Stimulated activated CD4-positive, alpha-beta T cell treated with anti-CD3 and anti-CD28 coated beads, Interleukin-12 subunit alpha, Interleukin-12 subunit beta, amount 100 ng/mL, for 48 hours (primary cell): ENCODE results near the gene ATP2B2.

Experiments
- DNase-seq, 3 donors: peaks; one replicate each; pipeline ENCODE4 v3.0.0-alpha.2; 2020; ENCODE audit warnings: low read depth in 2 of 3, low spot score in 1 of 3

Gene ATP2B2

DNA sequence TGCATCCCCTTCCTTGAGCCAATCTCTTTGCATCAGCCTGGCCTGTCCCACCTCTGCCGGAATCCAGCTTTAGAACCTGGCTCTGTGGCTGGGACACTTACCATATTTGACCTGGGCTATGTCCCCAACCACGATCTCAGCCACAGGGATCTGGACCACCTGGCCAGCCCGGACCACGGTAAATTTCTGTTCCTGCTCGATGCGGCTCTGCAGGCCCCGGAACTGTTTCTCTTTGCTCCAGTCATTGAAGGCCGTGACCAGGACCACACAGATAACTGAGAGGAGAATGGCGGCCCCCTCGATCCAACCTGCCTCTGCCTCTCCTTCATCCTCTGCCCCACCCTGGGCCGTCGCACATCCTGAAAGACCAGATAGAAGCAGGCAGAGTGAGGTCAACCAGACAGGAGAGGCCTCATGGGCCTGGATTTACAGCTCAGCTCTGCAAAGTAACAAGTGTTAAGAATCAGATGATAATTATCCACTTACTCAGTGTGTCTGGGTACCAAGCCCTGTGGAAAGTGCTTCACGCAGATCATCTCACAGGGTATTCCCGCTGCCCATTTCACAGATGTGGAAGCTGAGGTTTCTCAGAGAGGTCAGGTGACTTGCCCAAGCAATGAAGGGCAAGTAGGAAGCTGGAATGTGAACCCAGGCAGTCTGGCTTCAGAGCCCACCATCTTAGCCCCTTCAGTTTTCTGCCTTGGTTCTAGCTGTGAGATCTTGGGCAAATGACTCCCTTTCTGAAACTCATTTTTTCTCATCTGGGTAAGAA lies 103.2 kb downstream of the ATP2B2 start:
- no peak for DNase-seq

DNA sequence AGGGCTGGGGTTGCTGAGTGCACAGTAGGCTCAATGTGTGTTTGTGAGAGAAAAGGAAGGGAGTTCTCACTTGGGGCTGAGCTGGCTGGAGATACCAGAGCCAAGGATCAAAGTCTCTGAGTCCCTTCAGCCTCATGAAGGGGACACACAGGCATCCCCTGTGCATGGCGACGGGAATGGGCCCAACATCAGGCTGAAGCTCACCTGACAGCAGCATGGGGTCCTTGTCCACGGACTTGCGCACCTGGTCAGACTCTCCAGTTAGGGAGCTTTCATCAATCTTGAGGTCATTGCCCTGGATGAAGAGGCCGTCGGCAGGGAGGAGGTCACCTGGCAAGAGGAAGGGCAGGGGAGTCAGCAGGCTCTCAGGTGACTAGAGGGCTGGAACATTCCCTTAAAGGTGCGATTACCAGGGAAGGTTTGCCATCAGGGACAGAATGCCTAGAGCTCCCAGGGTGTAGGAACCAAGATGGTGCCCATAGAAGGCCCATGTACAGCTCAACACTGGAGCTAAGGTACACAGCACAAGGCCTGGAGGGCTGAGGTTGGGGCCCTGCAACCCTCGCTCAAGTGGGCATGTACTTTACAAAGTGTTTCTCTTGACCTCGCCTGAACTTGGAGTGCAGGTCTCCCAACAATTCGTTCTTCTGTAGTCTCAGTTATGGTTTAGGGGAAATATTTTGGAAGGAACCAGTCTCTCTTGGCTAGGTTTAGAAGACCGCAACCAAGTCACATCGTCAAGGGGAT lies 104.5 kb downstream of the ATP2B2 start:
- no peak for DNase-seq

DNA sequence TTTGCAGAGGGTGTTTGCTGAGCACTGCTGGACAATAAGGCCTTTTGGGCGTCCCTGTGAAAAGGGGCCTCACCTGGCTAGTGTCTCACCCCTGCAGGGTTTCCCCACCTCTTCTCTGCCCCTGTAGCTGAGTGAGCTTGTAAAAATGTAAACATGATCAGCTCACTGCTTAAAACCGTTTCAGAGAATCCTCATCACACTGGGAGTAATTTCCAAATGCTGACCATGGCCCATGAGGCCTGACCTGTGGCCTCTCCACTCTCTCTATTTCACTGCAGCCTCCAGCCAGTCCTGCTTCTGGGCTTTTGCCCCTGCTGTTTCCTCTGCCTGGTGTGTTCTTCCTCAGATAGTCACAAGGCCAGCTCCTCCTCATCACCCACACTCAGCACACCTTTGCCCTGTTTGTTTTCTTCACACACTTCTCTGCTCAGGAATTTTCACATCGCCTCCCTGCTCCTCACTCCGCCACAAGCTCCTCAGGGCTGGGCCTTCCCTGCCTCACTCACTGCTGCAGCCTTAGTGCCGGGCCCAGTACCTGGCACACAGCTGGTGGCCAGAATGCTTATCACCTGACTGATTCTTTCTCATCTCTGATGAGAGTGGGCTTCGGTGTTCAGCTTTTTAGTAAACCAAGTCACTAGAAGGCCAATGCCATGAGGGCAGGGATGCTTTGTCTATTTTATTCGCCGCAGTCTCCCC lies 105.2 kb downstream of the ATP2B2 start:
- DNase-seq = no peak

DNA sequence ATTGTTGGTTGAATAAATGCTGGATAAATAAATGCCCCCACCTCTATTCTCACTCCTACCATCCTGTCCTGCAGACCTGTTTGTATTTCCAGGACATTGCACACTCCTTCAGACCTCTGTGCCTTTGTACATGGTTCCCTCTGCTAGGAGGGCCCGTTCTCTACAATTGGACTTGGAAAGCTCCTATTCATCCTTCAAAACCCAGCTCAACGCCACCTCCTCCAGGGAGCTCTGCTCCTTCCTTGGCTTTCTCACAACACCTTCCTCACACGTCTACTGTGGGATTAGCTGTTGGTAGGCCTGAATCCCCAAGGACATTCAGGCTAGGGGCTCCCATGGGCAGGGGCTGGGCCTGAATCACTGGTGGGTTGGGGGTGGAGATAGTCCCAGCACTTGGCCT lies 105.8 kb downstream of the ATP2B2 start:
- no peak for DNase-seq

DNA sequence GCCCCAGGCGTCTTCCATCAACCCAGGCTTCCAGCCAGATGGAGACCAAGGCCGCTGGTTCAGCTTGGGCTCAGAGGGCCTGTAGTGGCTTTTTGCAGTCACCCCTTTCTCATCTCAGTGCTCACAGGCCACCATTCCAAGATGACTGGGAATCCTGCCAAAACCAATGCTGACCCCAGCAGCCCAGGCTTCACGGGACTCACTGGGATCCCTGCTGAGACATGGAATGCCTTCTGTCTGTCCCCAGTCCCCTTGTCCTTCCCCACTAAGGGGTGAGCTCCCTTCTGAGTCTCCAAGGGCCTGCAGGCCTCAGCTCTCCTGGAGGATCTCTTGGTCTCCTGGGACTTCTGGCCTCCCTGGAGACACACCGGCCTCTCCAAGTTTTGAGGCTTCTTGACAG lies 107.0 kb downstream of the ATP2B2 start:
- DNase-seq = no peak

DNA sequence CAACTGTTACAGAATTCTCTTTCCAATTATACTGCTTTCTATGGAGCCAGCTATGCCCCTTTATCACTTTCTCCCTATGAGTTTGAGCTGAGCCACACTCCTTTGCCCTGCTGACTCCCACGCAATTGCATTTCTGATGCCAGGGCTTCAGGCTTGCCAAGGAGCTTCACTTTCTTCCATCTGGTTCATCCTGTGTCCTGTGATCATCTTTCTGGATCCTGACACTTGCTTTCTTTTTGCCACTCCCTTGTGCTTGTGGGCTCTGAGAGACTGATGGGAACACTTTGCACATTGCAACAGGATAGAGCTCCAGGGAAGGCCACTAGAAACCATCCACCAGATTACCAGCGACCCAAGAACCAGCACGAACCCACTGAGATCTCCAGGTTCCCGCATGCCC lies 107.5 kb downstream of the ATP2B2 start:
- no peak for DNase-seq

DNA sequence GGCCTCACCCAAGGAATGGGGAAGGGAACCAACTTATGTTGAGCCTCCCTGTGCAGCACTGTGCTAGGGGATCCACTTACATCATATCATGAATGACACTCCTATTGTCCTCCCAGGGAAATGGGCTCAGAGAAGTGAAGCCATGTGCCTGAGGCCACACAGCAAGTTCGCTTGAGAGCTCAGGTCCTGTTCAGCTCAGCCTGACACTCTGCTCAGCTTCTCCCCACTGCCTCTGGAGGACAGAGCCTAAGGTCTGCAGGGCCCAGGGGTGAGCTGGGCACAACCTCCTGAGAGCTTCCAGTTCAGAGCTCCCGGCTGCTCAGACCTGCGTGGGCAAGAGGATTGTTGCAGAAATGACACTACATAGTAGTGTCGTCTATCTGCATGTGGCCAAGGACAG lies 108.5 kb downstream of the ATP2B2 start:
- DNase-seq = no peak

DNA sequence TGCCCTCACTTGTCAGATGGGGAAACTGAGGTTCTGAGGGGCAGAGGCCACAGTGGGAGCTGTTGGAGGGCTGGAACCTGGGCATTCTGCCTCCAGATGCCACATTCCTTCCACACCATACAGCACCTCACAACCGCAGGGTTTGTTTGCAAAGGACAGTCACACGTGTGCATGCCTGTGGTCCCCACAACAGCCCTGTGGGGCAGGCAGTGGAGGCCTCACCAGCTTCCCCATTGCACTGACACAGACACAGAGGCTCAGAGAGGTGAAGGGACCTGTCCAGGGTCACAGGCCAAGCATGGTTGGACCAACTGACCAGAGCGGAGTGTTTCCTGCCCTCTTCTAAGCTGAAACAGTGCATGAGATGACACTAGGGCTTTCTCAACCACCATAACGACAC lies 109.3 kb downstream of the ATP2B2 start:
- DNase-seq = no peak

DNA sequence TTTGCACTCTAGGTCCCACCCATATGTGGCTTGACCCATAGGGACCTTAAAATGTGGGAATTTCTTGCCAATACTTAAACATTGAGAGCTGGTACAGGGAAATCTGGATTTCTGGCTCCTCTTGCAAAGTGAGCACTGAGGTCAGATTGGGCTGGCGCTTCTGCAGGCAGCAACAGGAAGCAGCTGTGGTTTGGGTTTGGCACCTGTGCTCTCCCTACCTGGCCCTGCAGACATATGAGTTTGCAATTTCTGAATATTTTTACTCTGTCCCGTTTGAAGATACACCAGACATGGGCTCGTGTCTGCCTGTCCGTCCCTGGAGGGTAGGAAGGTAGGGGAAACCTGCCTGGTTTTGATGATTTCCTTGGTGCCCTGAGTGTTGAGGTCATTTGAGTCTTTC lies 109.7 kb downstream of the ATP2B2 start:
- no peak for DNase-seq

DNA sequence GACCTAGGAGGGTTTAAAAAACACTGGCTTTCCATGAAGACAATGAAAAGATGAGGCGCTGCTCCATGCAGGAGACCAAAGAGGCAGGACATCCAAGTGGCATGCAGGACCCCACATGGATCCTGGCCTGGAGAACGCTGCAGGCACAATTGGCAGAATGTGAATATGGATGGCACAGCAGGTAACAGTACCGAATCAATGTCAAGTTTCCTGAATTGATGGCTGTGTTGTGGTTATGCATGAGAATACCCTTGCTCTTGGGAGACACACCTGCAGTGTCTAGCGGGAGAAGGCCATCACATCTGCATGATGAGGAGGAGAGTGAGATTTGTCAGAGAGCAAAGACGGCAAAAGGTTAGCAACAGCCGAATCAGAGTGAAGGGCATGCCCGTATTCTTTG lies 110.2 kb downstream of the ATP2B2 start:
- DNase-seq = no peak

DNA sequence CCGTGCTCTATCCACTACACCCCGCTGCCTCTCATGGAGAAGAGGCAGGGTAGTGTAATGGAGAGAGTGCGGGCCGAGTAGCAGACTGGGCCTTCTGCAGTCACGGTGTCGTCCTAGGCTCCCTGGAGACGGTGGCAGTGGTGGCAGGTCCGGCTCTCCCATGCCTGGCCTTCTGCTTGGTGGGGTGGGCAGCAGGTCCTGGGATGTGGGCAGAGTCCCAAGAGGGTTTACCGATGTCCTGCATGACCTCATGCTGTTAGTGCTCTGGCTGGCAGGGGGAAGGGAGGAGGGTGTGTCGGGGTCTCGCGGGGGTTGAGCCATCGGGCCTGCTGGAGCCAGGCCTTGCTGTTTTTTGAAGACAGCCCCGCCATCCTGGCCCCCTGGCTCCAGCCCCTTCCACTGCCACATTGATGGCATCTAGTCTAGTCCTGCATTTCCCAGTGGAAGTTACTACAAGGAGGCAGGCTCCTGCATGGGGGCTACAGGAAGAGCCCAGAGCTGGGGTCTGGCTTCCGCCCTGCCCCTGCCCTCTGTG lies 110.8 kb downstream of the ATP2B2 start:
- DNase-seq = no peak

DNA sequence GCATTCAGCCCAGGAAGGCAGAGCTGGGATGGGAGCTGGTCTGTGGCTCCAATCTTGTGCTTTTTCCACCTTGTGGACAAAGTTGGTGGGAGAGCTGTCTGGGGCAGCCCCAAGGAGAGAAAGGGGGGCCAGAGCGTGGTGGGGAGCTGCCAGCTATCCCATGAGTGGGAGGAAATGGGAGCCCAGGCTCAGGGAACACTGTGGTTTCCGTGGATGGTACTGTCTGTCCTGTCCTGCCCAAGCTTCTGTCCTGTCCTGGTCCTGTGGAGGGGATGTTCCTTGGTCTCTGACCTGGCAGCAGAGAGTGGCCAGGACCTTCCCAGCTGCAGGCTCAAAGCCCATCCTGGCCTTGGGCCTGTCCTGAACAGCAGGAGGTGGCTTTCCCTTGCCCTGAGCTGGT lies 111.9 kb downstream of the ATP2B2 start:
- DNase-seq = no peak

DNA sequence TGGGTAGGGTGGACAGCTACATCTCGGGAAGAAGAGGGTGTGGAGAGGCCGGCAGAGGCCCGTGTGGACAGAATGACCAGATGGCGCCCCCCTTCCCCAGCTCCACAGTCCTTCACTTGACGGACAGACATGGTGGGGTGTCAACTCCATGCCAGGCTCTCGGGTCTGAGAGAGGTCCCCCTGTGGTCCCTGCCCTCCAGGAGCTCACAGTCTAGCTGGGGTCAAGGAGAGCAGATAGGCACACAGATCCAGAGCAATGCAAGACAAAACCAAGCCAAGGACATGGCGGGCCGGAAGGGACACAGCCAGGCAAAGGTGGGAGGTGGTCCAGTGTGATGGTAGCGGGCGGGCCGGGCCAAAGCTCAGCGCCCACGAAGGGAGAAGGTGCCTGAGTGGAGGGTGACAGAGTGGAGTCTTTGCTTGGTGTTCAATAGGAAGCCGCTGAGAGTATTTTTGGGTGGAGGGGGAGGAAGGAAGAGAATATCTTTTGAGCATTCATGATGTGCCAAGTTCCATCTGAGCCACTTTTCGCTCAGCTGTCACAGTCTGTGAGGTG lies 112.4 kb downstream of the ATP2B2 start:
- DNase-seq = no peak

DNA sequence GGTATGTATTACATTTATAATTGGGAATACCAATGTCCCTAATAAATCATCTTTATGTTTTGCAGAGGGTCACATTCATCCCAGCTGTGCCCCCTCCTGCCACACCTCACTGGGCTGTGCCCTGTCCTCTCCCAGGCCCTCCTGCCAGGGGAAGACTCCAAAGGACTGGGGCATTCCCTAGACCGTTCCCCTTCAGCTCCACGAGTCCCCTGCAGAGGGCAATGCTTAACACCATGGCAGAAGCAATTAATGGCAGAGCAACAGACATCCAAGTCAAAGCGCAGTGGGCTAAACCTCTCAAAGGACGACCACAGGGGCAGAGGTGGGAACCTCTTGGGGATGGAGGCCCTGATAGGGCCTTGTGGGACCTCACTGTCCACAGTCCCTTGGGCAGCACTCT lies 113.1 kb downstream of the ATP2B2 start:
- no peak for DNase-seq

DNA sequence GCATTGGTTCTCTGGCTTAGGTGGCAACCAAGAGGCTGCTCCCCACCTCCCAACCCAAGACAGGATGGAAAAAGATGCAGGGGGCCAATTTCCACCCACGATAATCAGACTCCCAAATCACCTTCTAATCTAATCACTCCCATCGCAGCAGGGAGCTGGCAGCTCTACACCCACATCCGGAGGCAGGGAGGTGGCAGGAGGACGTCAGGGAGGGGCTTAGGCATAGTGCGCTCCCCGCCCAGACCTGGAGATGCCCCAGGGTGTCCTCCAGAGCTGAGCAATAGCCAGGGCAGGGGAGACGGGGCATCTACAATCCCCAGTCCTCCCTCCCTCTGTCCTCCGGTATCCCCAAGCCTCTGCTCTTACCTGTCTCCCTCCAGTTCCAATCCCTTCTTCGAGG lies 114.0 kb downstream of the ATP2B2 start:
- no peak for DNase-seq

DNA sequence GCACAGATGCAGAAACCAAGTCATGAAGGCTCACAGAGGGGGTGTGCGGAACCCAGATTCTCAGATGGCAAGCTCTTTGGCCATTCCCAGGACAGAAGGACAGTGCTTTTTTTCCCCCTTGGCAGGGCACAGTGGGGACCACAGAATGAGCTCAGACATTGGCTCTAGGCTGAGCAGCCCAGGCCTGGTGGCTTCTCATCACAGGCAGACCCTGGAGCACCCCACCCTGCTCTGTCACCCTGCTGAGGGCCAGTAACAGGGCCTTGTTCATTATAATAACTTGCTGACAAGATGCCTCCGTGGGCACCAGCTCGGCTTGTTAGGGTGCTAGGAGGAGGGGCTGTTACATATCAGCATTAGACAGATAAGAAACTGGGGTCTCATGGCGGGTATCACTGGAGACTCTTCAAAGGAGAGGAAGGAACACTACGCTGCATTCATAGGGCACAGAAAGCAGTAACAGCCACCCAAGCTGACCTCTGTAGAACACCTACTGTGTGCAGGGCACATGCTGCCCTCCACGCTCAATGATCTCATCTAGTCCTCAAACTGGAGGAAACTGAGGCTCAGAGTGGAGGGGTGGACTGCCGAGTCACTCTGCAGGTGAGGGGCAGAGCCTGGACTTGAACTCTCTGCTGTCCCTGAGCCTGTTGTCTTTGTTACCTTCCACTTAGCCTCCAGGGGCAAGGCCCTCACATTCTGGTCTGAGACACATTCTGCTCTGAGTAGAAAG lies 114.6 kb downstream of the ATP2B2 start:
- no peak for DNase-seq

DNA sequence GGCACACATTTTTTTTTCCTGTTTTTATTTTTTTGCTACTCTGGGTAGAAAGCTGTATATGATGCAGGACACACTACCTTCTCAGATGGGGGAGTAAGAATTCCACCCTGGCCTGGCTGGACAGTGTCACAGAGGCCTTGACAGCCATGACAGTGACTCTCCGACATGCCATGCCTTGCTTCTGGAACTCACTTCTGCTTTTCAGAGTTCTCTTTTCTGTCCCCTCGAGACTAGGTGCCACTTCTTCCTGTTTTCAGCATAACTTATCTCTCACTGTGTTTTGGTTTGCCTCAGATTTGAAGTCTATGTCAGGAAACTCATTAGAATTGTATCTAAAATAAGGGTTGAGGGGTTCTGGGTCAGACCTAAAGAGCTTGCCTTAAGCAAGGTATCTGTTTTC lies 115.4 kb downstream of the ATP2B2 start:
- DNase-seq = no peak

DNA sequence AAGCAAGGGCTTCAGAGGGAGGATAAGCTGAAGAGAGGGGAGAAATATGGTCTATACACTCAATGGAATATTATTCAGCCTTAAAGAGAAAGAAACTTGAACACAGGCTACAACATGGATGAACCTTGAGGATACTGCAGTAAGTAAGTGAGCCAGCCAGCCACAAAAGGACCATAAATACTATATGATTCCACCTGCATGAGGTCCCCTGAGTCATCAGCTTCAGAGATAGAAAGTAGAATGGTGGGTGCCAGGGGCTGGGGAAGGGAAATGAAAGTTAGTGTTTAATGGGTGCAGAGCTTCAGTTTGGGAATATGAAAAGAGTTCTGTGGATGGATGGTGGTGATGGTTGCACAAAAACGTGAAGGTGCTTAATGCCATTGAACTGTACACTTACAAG lies 116.0 kb downstream of the ATP2B2 start:
- no peak for DNase-seq

DNA sequence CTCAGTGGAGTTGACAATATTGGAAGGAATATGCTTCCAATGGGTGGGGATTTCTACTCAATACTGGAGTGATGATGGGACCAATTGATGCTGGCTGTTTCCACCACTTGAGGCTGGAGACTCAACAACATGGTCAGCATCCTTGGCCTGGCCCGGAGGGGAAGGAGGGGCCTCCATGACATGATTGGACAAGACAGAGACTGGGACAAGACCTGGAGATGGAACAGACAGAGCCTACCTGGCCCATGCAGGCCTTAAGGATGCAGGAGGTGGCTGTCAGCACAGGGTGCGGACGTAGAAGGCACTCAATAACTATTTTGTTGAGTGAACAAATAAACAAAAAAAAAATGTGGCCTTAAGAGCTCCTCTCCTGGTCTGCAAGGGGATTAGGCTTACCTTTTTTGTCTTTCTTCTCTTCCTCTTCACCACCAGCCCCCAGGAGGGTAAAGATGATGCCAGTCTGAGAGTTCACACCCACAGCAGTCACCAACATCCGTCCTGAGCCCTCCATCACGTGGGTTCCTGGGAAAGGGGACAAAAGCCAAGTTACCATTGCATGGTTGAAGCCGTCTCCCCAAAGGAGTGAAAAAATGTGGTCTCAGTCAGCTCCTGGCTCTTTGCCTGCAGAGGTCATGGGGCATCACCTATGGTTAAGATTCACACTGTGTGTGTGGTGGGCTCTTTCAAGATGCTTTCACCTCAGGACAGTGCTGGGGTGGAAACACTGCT lies 117.3 kb downstream of the ATP2B2 start:
- no peak for DNase-seq

DNA sequence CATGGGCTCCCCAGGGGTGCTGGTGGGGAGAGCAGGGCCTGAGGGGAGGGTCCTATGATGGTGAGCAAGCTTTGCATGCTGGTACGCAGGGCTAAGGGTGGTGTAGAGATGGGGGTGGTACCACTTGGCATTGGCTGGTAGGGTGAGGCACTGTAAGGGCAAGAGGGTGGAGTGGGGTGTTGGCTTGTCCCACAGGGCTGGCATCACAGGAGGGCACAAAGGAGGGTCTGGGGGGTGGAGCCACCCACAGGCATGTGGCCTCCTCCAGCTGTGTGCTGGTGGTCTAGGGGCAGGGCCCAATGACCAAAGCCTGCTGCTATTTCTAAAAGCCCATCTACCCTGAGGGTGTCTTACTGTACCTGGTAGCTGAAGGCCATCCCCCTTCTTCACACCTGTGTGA lies 119.3 kb downstream of the ATP2B2 start:
- no peak for DNase-seq
